K562 (cell line): ENCODE measurements around the gene LAPTM5. TPM values are rescaled to one million over a fixed set of nuclear protein-coding genes. Genes with fewer than 3 reads are reported as not detected.
A peak's percentile ranks its signal among the peaks of the same experiment; 100 is the strongest.

Experiments used
- CHCHD3 ChIP-seq: fragments of 250-450 bp; sonication (Bioruptor Pico); IDR thresholded peaks from 2 replicates; pipeline ENCODE4 v2.1.2; 2022; ENCODE audit warnings: mild to moderate bottlenecking
- L3MBTL2 ChIP-seq: fragments of 450-650 bp; IDR thresholded peaks from 2 replicates; pipeline ENCODE4 v1.6.1; 2016; ENCODE audit warnings: mild to moderate bottlenecking, moderate library complexity
- MAFG ChIP-seq: fragments of 450-650 bp; conservative IDR thresholded peaks from 2 replicates; pipeline ENCODE4 v1.6.1; 2016; ENCODE audit warnings: missing genetic modification characterization, missing compliant biosample characterization
- NFATC3 ChIP-seq: fragments of 450-650 bp; IDR thresholded peaks from 2 replicates; pipeline ENCODE4 v1.6.1; 2017; ENCODE audit warnings: mild to moderate bottlenecking
- NR2F6 ChIP-seq: fragments of 450-650 bp; formaldehyde crosslinking; IDR thresholded peaks from 2 replicates; pipeline ENCODE4 v1.4.0; 2020; ENCODE audit warnings: mild to moderate bottlenecking
- SMARCC2 ChIP-seq: fragments of 450-650 bp; IDR thresholded peaks from 2 replicates; pipeline ENCODE4 v1.6.1; 2017; ENCODE audit warnings: antibody characterized with exemption, moderate library complexity, mild to moderate bottlenecking, low read depth
- STAG1 ChIP-seq: sonication (generic); formaldehyde crosslinking; IDR thresholded peaks from 2 replicates; pipeline ENCODE4 v1.5.0; 2020; ENCODE audit warnings: missing genetic modification reagents, borderline replicate concordance
- ZNF431 ChIP-seq: sonication (generic); formaldehyde crosslinking; IDR thresholded peaks from 2 replicates; pipeline ENCODE4 v1.8.0; 2022; ENCODE audit warnings: mild to moderate bottlenecking, missing genetic modification reagents
- ZNF644 ChIP-seq: fragments of 200-800 bp; sonication (Bioruptor generic); IDR thresholded peaks from 2 replicates; pipeline ENCODE4 v1.6.1; 2016; ENCODE audit warnings: low read depth, missing genetic modification characterization, missing compliant biosample characterization
- ZNF778 ChIP-seq: fragments of 450-650 bp; formaldehyde crosslinking; IDR thresholded peaks from 2 replicates; pipeline ENCODE4 v1.4.0; 2020; ENCODE audit warnings: mild to moderate bottlenecking, moderate library complexity
- polyA plus RNA-seq, 8 experiments: library from polyadenylated mRNA; depleted of rRNA in 4 of 8; stranded (reverse) in 5 of 8; unstranded in 3 of 8; fragments of >200 nt; fragmentation: Nextera tagmentation in 2 of 8; fragmentation: Illumina TruSeq in 1 of 8; extraction: Ambion mirVana in 2 of 8; extraction: Trizol in 1 of 8; gene quantifications; 2 replicates each; pipeline versions ENCODE4 v1.2.1 to v1.2.3, GENCODE V29; 2011 to 2014; ENCODE audit warnings: inconsistent platforms in 1 of 8, missing spikeins in 1 of 8
- total RNA-seq, 7 experiments: library from RNA; depleted of rRNA in 6 of 7; stranded (reverse); fragments of >200 nt in 6 of 7; fragmentation: Illumina TruSeq in 2 of 7; extraction: Trizol in 2 of 7; gene quantifications; 2 replicates each; pipeline versions ENCODE4 v1.2.1 to v1.2.3, GENCODE V29; 2011 to 2021; ENCODE audit warnings: low replicate concordance in 1 of 7
- TF ChIP-seq, protein P1 (sequence below): fragments of 450-650 bp; IDR thresholded peaks from 2 replicates; pipeline ENCODE4 v1.6.1; 2017; ENCODE audit warnings: antibody characterized with exemption, mild to moderate bottlenecking
- TF ChIP-seq, protein P2 (sequence below), 2 experiments: IDR thresholded peaks; 2 replicates each; pipeline ENCODE4 v1.6.1; 2012; ENCODE audit warnings: improper control_type of control experiment in 2 of 2, low read depth in 2 of 2, low read length in 2 of 2, borderline replicate concordance in 1 of 2
- TF ChIP-seq, protein P3 (sequence below), 2 experiments: fragments of 150-350 bp in 1 of 2; IDR thresholded peaks; 2 replicates each; pipeline ENCODE4 v1.6.1; 2012 to 2016; ENCODE audit warnings: low read depth in 2 of 2, low read length in 2 of 2, mild to moderate bottlenecking in 1 of 2, moderate library complexity in 1 of 2
- TF ChIP-seq, protein P4 (sequence below): fragments of 450-650 bp; formaldehyde crosslinking; IDR thresholded peaks from 2 replicates; pipeline ENCODE4 v1.4.0; 2020; ENCODE audit warnings: mild to moderate bottlenecking, moderate library complexity

The LAPTM5 gene
- total and polyA plus RNA-seq, 9 of the 15 experiments (the other 6 are each of a cell fraction or from before 2014, with no cell fraction given) = 2.4 to 47.3 (median 20.3) TPM

DNA sequence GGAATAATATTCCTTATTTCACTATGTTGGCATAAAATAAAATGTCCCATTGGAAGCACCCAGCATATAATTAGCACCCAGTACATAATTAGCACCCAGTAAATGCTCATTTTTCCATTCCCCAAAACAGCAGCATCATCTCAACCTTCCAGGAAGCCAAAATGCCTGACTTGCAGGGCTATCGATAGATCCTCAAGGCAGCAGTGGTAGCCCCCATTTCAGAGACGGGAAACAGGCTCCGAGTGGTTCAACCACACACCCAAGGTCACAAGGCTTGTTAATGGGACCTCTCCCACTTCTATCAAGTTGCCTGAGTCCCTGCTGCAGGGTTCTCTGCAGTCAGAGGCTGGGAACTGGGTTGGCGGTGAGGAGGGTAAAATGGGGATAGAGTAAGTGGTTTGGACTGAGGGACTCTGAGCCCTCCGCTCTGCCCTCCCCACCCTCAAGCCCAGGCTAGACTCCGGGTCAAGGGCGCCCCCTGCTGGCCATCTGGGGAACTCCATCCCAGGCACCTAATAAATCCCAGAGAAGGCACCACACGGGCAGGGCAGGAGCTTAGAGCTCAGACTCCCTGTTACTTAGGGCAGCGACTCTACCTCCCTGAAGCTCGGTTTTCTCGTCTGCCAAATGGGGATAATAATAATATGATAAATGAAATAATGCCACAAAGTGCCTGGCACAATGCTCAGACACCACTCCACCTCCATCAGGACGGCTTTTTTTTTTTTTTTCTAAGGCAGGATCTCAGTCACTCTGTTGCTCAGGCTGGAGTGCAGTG lies 21.9 kb upstream of the LAPTM5 start (continued):
- TF ChIP-seq, protein P1, sequence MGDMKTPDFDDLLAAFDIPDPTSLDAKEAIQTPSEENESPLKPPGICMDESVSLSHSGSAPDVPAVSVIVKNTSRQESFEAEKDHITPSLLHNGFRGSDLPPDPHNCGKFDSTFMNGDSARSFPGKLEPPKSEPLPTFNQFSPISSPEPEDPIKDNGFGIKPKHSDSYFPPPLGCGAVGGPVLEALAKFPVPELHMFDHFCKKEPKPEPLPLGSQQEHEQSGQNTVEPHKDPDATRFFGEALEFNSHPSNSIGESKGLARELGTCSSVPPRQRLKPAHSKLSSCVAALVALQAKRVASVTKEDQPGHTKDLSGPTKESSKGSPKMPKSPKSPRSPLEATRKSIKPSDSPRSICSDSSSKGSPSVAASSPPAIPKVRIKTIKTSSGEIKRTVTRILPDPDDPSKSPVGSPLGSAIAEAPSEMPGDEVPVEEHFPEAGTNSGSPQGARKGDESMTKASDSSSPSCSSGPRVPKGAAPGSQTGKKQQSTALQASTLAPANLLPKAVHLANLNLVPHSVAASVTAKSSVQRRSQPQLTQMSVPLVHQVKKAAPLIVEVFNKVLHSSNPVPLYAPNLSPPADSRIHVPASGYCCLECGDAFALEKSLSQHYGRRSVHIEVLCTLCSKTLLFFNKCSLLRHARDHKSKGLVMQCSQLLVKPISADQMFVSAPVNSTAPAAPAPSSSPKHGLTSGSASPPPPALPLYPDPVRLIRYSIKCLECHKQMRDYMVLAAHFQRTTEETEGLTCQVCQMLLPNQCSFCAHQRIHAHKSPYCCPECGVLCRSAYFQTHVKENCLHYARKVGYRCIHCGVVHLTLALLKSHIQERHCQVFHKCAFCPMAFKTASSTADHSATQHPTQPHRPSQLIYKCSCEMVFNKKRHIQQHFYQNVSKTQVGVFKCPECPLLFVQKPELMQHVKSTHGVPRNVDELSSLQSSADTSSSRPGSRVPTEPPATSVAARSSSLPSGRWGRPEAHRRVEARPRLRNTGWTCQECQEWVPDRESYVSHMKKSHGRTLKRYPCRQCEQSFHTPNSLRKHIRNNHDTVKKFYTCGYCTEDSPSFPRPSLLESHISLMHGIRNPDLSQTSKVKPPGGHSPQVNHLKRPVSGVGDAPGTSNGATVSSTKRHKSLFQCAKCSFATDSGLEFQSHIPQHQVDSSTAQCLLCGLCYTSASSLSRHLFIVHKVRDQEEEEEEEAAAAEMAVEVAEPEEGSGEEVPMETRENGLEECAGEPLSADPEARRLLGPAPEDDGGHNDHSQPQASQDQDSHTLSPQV = peak; percentile 96
- peak; percentile 45; the same call in 1 of the 2 replicates for TF ChIP-seq L3MBTL2
- TF ChIP-seq, protein P2, sequence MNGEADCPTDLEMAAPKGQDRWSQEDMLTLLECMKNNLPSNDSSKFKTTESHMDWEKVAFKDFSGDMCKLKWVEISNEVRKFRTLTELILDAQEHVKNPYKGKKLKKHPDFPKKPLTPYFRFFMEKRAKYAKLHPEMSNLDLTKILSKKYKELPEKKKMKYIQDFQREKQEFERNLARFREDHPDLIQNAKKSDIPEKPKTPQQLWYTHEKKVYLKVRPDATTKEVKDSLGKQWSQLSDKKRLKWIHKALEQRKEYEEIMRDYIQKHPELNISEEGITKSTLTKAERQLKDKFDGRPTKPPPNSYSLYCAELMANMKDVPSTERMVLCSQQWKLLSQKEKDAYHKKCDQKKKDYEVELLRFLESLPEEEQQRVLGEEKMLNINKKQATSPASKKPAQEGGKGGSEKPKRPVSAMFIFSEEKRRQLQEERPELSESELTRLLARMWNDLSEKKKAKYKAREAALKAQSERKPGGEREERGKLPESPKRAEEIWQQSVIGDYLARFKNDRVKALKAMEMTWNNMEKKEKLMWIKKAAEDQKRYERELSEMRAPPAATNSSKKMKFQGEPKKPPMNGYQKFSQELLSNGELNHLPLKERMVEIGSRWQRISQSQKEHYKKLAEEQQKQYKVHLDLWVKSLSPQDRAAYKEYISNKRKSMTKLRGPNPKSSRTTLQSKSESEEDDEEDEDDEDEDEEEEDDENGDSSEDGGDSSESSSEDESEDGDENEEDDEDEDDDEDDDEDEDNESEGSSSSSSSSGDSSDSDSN (IDR thresholded peaks at IDR 0.05; ENCODE audit: borderline replicate concordance in 1 of 2, low read depth in 2 of 2, low read length in 2 of 2) = peak in 1 of 2 experiments; percentile 43; a peak in 1 of 4 replicates
- TF ChIP-seq, protein P3, sequence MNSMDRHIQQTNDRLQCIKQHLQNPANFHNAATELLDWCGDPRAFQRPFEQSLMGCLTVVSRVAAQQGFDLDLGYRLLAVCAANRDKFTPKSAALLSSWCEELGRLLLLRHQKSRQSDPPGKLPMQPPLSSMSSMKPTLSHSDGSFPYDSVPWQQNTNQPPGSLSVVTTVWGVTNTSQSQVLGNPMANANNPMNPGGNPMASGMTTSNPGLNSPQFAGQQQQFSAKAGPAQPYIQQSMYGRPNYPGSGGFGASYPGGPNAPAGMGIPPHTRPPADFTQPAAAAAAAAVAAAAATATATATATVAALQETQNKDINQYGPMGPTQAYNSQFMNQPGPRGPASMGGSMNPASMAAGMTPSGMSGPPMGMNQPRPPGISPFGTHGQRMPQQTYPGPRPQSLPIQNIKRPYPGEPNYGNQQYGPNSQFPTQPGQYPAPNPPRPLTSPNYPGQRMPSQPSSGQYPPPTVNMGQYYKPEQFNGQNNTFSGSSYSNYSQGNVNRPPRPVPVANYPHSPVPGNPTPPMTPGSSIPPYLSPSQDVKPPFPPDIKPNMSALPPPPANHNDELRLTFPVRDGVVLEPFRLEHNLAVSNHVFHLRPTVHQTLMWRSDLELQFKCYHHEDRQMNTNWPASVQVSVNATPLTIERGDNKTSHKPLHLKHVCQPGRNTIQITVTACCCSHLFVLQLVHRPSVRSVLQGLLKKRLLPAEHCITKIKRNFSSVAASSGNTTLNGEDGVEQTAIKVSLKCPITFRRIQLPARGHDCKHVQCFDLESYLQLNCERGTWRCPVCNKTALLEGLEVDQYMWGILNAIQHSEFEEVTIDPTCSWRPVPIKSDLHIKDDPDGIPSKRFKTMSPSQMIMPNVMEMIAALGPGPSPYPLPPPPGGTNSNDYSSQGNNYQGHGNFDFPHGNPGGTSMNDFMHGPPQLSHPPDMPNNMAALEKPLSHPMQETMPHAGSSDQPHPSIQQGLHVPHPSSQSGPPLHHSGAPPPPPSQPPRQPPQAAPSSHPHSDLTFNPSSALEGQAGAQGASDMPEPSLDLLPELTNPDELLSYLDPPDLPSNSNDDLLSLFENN (IDR thresholded peaks at IDR 0.05; ENCODE audit: low read depth in 2 of 2, low read length in 2 of 2) = 0 out of 4 replicates have a peak, but pooled peaks of 1 of the 2 experiments have one; percentile 9
- no peak for TF ChIP-seq ZNF431 (CRISPR knock-in tag)
- no peak; the same call in 1 of the 2 replicates for TF ChIP-seq NR2F6 (CRISPR knock-in tag)
- TF ChIP-seq ZNF778 (CRISPR knock-in tag) = no peak
- TF ChIP-seq, protein P4, sequence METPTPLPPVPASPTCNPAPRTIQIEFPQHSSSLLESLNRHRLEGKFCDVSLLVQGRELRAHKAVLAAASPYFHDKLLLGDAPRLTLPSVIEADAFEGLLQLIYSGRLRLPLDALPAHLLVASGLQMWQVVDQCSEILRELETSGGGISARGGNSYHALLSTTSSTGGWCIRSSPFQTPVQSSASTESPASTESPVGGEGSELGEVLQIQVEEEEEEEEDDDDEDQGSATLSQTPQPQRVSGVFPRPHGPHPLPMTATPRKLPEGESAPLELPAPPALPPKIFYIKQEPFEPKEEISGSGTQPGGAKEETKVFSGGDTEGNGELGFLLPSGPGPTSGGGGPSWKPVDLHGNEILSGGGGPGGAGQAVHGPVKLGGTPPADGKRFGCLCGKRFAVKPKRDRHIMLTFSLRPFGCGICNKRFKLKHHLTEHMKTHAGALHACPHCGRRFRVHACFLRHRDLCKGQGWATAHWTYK (CRISPR knock-in tag) = peak; percentile 89
- TF ChIP-seq STAG1 (CRISPR knock-in tag) = peak; percentile 88
- TF ChIP-seq CHCHD3 (CRISPR knock-in tag) = no peak
- peak; percentile 27; the same call in 1 of the 2 replicates for TF ChIP-seq MAFG (tag)
- TF ChIP-seq ZNF644 (tag) = 0 out of 2 replicates have a peak, but pooled peaks have one; percentile 44
- no peak for TF ChIP-seq NFATC3
- no peak for TF ChIP-seq SMARCC2
